ENCODE results near the gene ZFHX3. TPM values are rescaled to one million over a fixed set of nuclear protein-coding genes. Genes with fewer than 3 reads are reported as not detected.

The ZFHX3 gene
- polyA plus RNA-seq, 1 donor from 2014 or later: 26.4 TPM

DNA sequence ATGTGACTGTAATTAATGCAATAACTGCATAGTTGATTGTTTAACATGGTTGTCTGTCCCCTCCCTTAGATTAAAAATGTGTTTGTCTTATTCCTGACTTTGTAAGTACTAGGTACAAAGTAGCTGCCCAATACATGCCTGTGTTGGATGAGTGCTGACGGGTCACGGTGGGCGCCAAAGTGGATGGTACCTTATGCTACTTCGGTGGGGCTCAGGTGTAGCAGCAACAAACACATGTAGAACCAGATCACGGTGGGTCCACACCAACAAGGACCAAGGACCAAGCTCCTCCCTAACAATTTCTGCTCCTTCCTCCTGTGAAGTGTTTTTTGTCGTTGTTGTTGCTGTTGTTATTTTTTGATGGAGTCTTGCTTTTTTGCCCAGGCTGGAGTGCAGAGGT lies 46.4 kb upstream of the ZFHX3 start:
- Histone ChIP-seq H3K79me2 (replicated peaks; ENCODE audit: insufficient read depth, low read length) (no peaks in the 10 kb centered on the region), H3K9me2 (ENCODE audit: insufficient read depth, low read length) (no peaks in the 10 kb centered on the region), H3K9ac (ENCODE audit: low read length) (no peak overlapping the region), H3K9me3 (ENCODE audit: low read length) (no peaks in the 10 kb centered on the region), H3K27ac (ENCODE audit: low read length) (no peak overlapping the region), H4K20me1 (ENCODE audit: insufficient read depth) (no peaks in the 10 kb centered on the region), H3K27me3 (ENCODE audit: insufficient read depth, low read depth, low read length) (no peaks in the 10 kb centered on the region), H2AFZ (ENCODE audit: low read depth, low read length) (no peak overlapping the region), H3K36me3 (ENCODE audit: insufficient read depth, low read length) (no peaks in the 10 kb centered on the region), H3F3A (ENCODE audit: insufficient read depth, low read length, poor library complexity, severe bottlenecking) (no peaks in the 10 kb centered on the region), H3K4me3 (ENCODE audit: low read length) (no peak overlapping the region), H3K4me2 (ENCODE audit: low read length) (no peak overlapping the region)
- no peak for TF ChIP-seq EZH2 (IDR thresholded peaks at IDR 0.05; ENCODE audit: borderline replicate concordance, insufficient read depth, low read length, poor library complexity, severe bottlenecking)
- TF ChIP-seq, protein P1, sequence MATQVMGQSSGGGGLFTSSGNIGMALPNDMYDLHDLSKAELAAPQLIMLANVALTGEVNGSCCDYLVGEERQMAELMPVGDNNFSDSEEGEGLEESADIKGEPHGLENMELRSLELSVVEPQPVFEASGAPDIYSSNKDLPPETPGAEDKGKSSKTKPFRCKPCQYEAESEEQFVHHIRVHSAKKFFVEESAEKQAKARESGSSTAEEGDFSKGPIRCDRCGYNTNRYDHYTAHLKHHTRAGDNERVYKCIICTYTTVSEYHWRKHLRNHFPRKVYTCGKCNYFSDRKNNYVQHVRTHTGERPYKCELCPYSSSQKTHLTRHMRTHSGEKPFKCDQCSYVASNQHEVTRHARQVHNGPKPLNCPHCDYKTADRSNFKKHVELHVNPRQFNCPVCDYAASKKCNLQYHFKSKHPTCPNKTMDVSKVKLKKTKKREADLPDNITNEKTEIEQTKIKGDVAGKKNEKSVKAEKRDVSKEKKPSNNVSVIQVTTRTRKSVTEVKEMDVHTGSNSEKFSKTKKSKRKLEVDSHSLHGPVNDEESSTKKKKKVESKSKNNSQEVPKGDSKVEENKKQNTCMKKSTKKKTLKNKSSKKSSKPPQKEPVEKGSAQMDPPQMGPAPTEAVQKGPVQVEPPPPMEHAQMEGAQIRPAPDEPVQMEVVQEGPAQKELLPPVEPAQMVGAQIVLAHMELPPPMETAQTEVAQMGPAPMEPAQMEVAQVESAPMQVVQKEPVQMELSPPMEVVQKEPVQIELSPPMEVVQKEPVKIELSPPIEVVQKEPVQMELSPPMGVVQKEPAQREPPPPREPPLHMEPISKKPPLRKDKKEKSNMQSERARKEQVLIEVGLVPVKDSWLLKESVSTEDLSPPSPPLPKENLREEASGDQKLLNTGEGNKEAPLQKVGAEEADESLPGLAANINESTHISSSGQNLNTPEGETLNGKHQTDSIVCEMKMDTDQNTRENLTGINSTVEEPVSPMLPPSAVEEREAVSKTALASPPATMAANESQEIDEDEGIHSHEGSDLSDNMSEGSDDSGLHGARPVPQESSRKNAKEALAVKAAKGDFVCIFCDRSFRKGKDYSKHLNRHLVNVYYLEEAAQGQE (IDR thresholded peaks at IDR 0.05; ENCODE audit: borderline replicate concordance): no peak

DNA sequence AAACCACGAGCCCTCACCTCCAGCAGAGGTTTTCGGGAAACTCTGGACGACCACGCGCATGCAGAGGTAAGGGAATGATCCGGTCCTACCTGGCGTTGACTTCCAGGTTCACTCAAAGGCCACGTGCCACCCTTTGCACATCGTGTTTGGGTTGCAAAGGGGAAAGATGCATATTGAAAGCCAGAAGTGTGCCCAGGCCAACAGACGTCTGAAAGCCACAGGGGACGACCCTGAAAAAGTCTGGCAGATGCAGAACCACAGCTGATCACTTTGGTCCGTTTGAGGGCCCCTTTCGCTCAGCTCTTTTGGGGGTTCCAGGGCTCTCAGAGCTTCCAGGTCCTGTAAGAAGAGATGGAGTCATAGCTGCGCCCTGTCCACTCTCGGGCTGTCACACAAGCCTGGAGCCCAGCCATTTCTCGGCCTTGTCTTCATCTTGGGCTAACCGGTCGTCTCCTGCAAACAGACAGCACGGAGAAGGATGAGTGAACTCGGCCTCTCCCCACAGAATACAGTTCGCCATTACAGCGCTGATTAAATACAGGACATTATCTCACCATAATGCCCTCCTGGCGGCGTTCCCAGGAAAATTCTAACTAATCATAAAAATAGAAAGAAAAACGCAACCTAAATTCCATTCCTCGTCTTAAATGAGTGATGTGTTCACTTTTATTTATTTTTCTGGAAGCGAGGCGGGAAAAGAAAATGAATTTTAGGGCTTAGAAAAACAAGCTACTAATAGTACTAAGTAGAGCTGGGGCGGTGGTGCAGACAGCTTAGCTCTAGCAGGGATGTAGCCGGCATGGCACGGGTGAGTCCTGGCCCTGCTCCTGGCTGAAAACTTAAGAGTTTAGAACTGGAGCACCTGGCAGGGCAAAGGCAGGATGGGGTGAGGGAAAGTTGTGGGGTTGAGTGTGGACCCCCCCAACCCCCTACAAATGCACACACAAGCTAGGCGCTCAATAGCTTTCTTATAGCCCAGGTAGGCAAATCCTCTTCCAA lies 45.5 kb upstream of the ZFHX3 start:
- Histone ChIP-seq H3K27ac (ENCODE audit: low read length) (no peak overlapping the region), H3K4me2 (ENCODE audit: low read length) (no peak overlapping the region), H3F3A (ENCODE audit: insufficient read depth, low read length, poor library complexity, severe bottlenecking) (no peaks in the 10 kb centered on the region)

More for the DNA sequence above, 45.5 kb upstream of the ZFHX3 start:
- TF ChIP-seq POLR2AphosphoS5 (IDR thresholded peaks at IDR 0.05) (no peak), EP300 (conservative IDR thresholded peaks at IDR 0.05; ENCODE audit: poor library complexity, severe bottlenecking) (no peak), MXI1 (conservative IDR thresholded peaks at IDR 0.05; ENCODE audit: poor library complexity, severe bottlenecking) (no peak), RAD21 (conservative IDR thresholded peaks at IDR 0.05) (no peak), TAF1 (IDR thresholded peaks at IDR 0.05; ENCODE audit: low read depth) (no peak), EZH2 (IDR thresholded peaks at IDR 0.05; ENCODE audit: borderline replicate concordance, insufficient read depth, low read length, poor library complexity, severe bottlenecking) (no peak), SMC3 (conservative IDR thresholded peaks at IDR 0.05; ENCODE audit: poor library complexity) (no peak), CTCF (IDR thresholded peaks at IDR 0.05; ENCODE audit: poor library complexity, severe bottlenecking) (no peak)
- TF ChIP-seq, protein P1 (IDR thresholded peaks at IDR 0.05; ENCODE audit: borderline replicate concordance): no peak
- no peak overlapping the region for H3K9ac ChIP-seq (ENCODE audit: low read length)
- no peaks in the 10 kb centered on the region for H3K36me3 ChIP-seq (ENCODE audit: insufficient read depth, low read length)
- H3K27me3 ChIP-seq (ENCODE audit: insufficient read depth, low read depth, low read length): no peaks in the 10 kb centered on the region
- H2AFZ ChIP-seq (ENCODE audit: low read depth, low read length): no peak overlapping the region
- H3K9me2 ChIP-seq (ENCODE audit: insufficient read depth, low read length): no peaks in the 10 kb centered on the region
- H3K79me2 ChIP-seq (replicated peaks; ENCODE audit: insufficient read depth, low read length): no peaks in the 10 kb centered on the region
- no peak overlapping the region for H3K4me3 ChIP-seq (ENCODE audit: low read length)
- H3K9me3 ChIP-seq (ENCODE audit: low read length): no peaks in the 10 kb centered on the region
- H4K20me1 ChIP-seq (ENCODE audit: insufficient read depth): no peaks in the 10 kb centered on the region

Measured in neural cell (in vitro differentiated cells).